Transverse colon (tissue), 4 donors: Measurements from ENCODE around the gene TMEM130. TPM values are rescaled to one million over a fixed set of nuclear protein-coding genes. Genes with fewer than 3 reads are reported as not detected.
A peak's percentile ranks its signal among the peaks of the same experiment; 100 is the strongest.
"Not testable (repeated sequence)": the region's sequence is repeated elsewhere in the genome, so short reads cannot be mapped to it uniquely, and the experiment has no call there.

Source experiments
- DNase-seq: peaks from one replicate; pipeline ENCODE4 v3.0.0-alpha.2; 2019
- H3K27ac ChIP-seq, 4 donors: fragments of 200-600 bp; sonication (generic); 2 replicates each; pipeline ENCODE4 v1.5.1; 2016 to 2018; ENCODE audit warnings: inconsistent platforms in 4 of 4
- H3K27me3 ChIP-seq: fragments of 200-600 bp; sonication (generic); 2 replicates; pipeline ENCODE4 v1.5.1; 2017; ENCODE audit warnings: inconsistent platforms
- H3K36me3 ChIP-seq, 4 donors: fragments of 200-600 bp; sonication (generic); 2 replicates each; pipeline ENCODE4 v1.5.1; 2017 to 2019; ENCODE audit warnings: inconsistent platforms in 4 of 4
- H3K4me1 ChIP-seq, 4 donors: fragments of 200-600 bp; sonication (generic); 2 replicates each; pipeline ENCODE4 v1.5.1; 2017 to 2020; ENCODE audit warnings: inconsistent platforms in 4 of 4
- H3K4me3 ChIP-seq, 4 donors: fragments of 200-600 bp; sonication (generic); 1 replicate in 1 of 4; 2 replicates in 3 of 4; pipeline versions ENCODE4 v1.5.1 to v1.6.1; 2017 to 2019; ENCODE audit warnings: inconsistent platforms in 4 of 4
- H3K9me3 ChIP-seq, 2 donors: fragments of 200-600 bp; sonication (generic); 2 replicates each; pipeline ENCODE4 v1.5.1; 2017 to 2019; ENCODE audit warnings: inconsistent platforms in 2 of 2
- CTCF ChIP-seq, 5 experiments: fragments of 200-600 bp in 3 of 5; fragments of 450-650 bp in 2 of 5; sonication (generic) in 3 of 5; IDR thresholded peaks; 1 replicate in 2 of 5; 2 replicates in 3 of 5; pipeline ENCODE4 v1.5.1; 2016 to 2017; ENCODE audit warnings: antibody characterized with exemption in 5 of 5, inconsistent platforms in 3 of 5, mild to moderate bottlenecking in 2 of 5, moderate library complexity in 1 of 5
- EP300 ChIP-seq: sonication (generic); formaldehyde crosslinking; IDR thresholded peaks from one replicate; pipeline ENCODE4 v1.6.1; 2017; ENCODE audit warnings: antibody characterized with exemption, low read depth
- POLR2A ChIP-seq: fragments of 450-650 bp; IDR thresholded peaks from one replicate; pipeline ENCODE4 v1.6.1; 2016; ENCODE audit warnings: antibody characterized with exemption, mild to moderate bottlenecking, moderate library complexity
- POLR2AphosphoS5 ChIP-seq, 3 donors: sonication (generic); formaldehyde crosslinking; IDR thresholded peaks; one replicate each; pipeline ENCODE4 v1.6.1; 2016; ENCODE audit warnings: antibody characterized with exemption in 3 of 3
- WGBS, 2 donors: methylation state at CpG; one replicate each; pipeline ENCODE4 v1.1.5; 2018; ENCODE audit warnings: low coverage in 1 of 2; 5-methylcytosine and 5-hydroxymethylcytosine counted together
- in situ Hi-C, 4 donors: fragments of 200-750 bp; cut with MboI; loops; one replicate each; pipeline versions ENCODE4 v1.15.0 to v1.15.1; 2017; ENCODE audit warnings: low sequenced_read_pairs in 3 of 4, low pct_ligation_motif_present in 1 of 4, low pct_unique_long_range_greater_than_20kb in 1 of 4
- intact Hi-C: fragments of 100-400 bp; cut with DNase I; formaldehyde crosslinking; loops from one replicate; pipeline ENCODE4 v1.15.1; 2023; ENCODE audit warnings: low total_unique reads
- total RNA-seq, 4 donors: library from RNA; depleted of rRNA; stranded (reverse); fragments of >200 nt; gene quantifications; one replicate each; pipeline ENCODE4 v1.1.0, GENCODE V29; 2016

The TMEM130 gene
- total RNA-seq, 4 donors from 2014 or later, result 0.14 to 1.5 (median 1.1) TPM; not detected in 1

DNA sequence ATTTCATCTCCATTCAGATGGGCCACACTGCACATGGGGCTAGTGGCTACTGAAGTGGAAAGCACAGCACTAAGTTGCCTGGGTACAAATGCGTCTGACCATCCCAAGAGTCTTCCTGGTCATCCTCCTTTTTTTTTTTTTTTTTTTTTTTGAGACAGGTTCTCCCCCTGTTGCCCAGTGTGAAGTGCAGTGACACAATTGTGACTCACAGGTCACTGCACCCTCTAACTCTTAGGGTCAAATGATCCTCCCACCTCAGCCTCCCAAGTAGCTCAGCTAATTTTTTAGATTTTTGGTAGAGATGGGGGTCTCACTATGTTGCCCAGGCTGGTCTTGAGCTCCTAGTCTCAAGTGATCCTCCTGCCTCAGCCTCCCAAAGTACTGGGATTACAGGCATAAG lies 5.1 kb upstream of the TMEM130 start:
- intact Hi-C loops (no loop called here), in situ Hi-C loops (no loop called here)
- Histone ChIP-seq H3K36me3 (no peaks in the 10 kb centered on the region), H3K4me1 (peaks cover 3 to 23% (median 14%) of the 10 kb centered on the region in 4 donors), H3K27me3 (peaks cover 19% of the 10 kb centered on the region), H3K4me3 (no peak overlapping the region), H3K9me3 (no peaks in the 10 kb centered on the region), H3K27ac (no peak overlapping the region)
- no peak for DNase-seq
- WGBS, 2 donors, result 71 to 76% methylated on average over 1 of the region's 1 CpG
- TF ChIP-seq POLR2A (no peak), CTCF (IDR thresholded peaks at IDR 0.05) (no peak), EP300 (no peak), POLR2AphosphoS5 (IDR thresholded peaks at IDR 0.05) (no peak)

DNA sequence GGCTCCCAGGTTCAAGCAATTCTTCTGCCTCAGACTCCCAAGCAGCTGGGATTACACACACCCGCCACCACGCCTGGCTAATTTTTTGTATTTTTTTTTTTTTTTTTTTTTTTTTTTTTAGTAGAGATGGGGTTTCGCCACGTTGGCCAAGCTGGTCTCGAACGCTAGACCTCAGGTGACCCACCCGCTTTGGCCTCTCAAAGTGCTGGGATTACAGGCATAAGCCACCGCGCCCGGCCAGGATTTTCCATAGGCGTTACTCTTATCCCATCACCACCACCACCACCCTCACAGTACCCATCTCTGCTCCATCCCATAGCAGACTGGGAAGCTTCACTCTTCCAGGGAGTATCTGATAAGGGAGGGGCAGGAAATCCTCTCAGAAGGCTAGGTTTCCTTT lies 3.8 kb upstream of the TMEM130 start:
- intact Hi-C loops, DNase-seq, H3K27ac ChIP-seq, in situ Hi-C loops, H3K36me3 ChIP-seq, H3K4me3 ChIP-seq, H3K9me3 ChIP-seq: not testable (repeated sequence)
- Histone ChIP-seq H3K4me1 (peaks cover 3 to 22% (median 12%) of the 10 kb centered on the region in 4 donors), H3K27me3 (peaks cover 33% of the 10 kb centered on the region)
- WGBS, 2 donors, result 88 to 93% methylated on average over 5 to 11 of the region's 11 CpGs

DNA sequence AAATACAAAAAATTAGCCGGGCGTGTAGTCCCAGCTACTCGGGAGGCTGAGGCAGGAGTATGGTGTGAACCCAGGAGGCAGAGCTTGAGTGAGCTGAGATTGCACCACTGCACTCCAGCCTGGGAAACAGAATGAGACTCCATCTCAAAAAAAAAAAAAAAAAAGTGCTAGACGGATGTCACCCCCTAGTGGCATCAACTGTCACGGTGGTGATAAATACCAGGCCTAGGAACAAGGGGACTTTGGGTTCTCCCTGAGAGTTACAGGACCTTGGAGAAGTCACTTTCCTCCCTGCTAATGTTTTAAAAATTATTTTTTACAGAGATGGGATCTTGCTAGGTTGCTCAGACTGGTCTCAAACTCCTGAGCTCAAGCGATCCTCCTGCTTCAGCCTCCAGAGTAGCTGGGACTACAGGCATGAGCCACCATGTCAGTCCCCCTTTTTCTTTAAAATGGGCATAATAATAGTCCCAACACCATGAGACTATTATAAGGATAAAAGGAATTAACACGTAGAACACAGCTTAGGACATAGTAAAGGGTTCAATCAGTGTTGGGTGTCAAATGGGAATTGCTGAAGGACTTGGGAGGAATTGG lies 2.6 kb upstream of the TMEM130 start:
- peaks cover 44% of the 10 kb centered on the region for H3K27me3 ChIP-seq
- peaks cover 0 to 15% (median 7%) of the 10 kb centered on the region in 4 donors for H3K4me1 ChIP-seq
- H3K4me3 ChIP-seq, result no peak overlapping the region
- in situ Hi-C loops, result no loop called here
- no peak overlapping the region for H3K27ac ChIP-seq
- no peaks in the 10 kb centered on the region for H3K36me3 ChIP-seq
- peak in 3 of 5 experiments; percentile 17 to 25 (median 18) for TF ChIP-seq CTCF (IDR thresholded peaks at IDR 0.05)
- no peak for TF ChIP-seq POLR2AphosphoS5 (IDR thresholded peaks at IDR 0.05)
- no peak for TF ChIP-seq POLR2A
- intact Hi-C loops, result no loop called here
- no peak for DNase-seq
- WGBS, 2 donors, result 60 to 80% methylated on average over 5 to 7 of the region's 7 CpGs
- no peaks in the 10 kb centered on the region for H3K9me3 ChIP-seq

- peaks cover 51% of the 10 kb centered on the region for H3K27me3 ChIP-seq
- no peaks in the 10 kb centered on the region for H3K36me3 ChIP-seq
- TF ChIP-seq POLR2A, result no peak
- no peak for TF ChIP-seq POLR2AphosphoS5 (IDR thresholded peaks at IDR 0.05)
- no peak for TF ChIP-seq CTCF (IDR thresholded peaks at IDR 0.05)
- peak overlapping the region in 1 of 4 donors; percentile 50 for H3K4me3 ChIP-seq
- DNase-seq, result no peak
- WGBS, 2 donors, result 66% methylated on average over 17 of the region's 17 CpGs; no CpG with 5 or more reads in 1 of the 2 donors
- in situ Hi-C loops (no loop called here), intact Hi-C loops (no loop called here)
- no peak overlapping the region for H3K27ac ChIP-seq
- peaks cover 0 to 15% (median 7%) of the 10 kb centered on the region in 4 donors for H3K4me1 ChIP-seq
- H3K9me3 ChIP-seq, result no peaks in the 10 kb centered on the region
Measured at GRCh38 chr7:98870807-98871491, 1.1 kb upstream of the TMEM130 start.
